Measurements from ENCODE around the gene CDC42EP3.
A peak's percentile ranks its signal among the peaks of the same experiment; 100 is the strongest.

CDC42EP3 gene

DNA sequence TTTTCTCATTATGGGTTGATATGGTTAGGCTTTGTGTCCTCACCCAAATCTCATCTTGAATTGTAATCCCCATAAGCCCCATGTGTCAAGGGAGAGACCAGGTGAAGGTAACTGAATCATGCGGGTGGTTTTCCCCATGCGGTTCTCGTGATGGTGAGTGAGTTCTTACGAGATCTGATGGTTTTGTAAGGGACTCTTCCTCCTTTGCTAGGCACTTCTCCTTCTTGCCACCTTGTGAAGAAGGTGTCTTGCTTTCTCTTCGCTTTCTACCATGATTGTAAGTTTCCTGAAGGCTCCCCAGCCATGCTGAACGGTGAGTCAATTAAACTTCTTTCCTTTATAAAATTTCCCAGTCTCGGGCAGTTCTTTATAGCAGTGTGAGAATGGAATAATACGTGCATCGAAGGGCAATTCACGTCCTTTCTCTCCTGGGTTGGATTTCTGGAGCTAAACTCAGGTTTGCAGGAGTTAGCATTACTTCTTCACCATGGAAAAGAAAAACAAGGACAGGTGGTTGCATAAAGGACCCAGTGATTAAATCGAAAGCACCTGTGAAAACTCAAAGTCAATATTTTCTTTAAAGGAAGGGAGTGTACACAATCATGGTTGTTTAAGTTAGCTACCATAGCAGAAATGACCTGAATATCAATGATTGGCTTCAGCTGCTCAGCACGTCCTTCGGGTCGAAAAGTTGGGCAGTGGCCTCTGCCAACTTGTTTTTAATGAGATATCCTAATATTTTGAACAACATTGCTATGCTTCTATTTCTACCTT lies 54.1 kb downstream of the CDC42EP3 start:
- DNase-seq: peak; percentile 82

DNA sequence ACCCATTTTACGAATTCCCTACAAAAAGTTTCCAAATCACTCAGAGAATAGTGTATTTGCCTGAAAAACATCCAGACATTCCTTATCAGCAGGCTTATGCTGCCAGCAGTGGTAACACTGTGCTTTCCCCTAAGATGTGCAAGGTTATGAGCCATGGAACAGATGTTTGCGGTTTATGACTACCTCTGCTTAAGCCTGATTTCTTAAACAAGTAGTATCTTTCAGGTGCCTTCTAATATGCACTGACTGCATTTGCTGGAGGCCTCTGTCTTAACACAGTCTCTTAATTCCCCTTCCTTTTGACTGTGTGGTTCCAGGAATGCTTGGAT lies 54.8 kb downstream of the CDC42EP3 start:
- no peak for DNase-seq

DNA sequence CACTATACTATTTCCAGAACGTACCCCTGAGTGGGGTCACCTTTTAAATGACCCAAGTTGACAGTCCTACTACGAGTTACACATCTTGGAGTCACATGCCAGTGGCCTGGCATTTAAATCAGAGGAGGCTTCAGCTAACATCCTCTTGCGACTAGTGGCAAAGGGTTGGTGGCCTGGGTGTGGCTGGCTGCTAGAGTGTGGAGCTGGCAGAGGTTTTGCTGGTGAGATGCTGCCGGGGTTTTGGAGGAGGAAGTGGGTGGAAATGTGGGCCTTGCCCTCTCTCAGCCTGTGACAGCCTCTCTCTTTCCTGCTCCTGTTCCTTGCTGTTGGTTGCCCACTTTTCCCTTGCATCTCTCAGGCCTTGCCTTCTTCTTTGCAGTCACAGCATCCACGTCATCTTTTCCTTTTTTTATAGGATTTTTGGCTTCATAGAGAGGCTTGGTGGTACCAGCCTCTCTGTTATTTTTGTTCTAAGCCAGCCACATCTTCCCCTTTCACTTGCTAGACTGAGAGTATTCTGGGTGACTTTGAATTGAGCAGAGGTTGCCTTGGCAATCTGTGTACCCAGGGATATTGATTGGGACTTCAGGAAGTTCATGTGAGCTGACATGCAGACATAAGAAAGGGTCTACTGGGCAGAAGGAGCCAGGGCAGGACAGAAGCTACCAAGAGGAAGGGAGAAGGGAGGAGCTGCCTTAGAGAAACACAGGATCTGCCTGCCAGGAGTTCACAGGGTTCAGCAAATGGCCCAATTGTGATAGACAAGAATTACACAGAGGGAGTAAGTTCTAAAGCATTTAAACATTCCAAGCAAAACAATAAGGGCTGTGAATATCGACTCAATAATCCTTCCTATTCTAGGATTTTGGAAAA lies 55.4 kb downstream of the CDC42EP3 start:
- DNase-seq: no peak

DNA sequence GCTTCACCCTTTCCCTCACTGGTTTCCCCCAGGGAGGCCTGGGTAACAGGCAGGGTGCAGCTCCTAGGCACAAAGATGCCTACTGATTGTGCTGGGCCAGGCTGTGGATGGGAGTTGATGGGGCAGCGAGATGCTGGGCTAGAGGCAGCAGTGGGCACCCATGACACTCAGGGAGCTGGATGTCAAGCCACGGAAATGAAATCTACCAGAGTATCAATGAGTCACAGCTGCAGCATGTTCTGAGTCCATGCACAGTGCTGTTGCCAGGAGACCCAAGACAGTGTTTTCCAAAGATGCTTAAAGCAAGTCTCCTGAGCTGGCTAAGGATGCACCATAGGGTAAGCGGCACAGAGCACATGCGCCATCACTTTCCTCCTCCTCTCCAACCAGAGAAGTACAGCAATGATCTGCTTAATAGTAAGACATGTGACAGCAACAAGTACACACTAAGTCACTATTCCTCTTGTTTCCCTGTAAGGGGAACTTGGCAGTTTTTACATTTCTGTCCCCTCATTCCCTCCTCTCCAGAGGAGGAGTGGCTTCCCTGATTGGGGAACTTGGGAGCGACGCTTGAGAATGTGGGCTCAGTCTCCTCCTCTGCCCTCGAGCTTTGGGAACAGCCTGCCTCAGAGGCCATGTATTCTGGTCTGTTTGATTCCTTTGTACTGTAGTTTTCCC lies 57.2 kb downstream of the CDC42EP3 start:
- no peak for DNase-seq

DNA sequence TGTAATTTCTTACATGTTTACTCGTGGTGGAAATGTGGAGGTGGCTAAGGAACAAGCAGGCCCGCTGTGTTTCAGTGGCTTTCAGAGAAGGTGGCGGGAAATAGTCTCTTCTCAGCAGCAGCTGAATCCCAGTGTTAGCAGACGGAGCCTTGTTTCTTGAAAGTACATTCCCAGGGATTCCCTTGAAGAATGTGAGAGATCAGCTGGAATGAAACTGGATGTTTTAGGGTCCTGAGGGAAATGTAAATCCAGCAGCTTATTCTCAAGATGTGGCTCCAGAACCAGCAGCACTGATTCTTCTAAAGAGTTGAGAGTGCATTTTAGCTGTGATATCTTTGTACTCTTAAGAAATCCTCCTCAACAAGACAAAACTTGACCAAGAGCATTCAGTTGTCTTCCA lies 59.1 kb downstream of the CDC42EP3 start:
- DNase-seq: no peak

DNA sequence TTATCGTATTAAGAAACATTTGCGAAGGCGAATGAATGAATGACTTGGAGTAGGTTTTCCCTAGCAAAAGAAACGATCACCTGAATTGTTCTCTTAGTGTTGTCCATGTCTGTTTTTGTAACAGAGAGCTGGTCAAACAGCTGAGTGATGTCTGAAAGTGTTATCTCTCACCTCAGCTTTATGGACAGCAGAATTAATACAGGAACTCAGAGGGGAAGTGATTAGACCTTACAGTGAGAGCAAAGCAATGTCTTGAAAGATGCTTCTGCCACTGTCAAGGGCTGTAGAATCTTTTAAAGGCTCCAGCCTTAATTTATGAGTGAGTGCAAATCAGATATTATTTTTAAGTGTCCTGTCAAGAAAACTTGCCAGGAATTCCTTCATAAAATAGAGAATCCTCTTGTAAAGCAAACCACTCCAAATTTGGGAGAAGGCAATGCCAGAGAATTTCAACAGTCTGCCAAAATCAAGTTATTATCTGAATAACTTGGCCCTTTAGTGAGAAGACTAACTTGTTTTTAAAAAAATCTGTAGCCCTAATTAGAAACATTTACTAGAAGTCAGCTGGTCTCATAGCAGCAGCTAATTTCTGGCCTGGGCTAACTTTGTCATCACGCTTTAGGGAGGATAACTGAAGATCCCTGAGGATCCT lies 60.7 kb downstream of the CDC42EP3 start:
- DNase-seq: no peak

DNA sequence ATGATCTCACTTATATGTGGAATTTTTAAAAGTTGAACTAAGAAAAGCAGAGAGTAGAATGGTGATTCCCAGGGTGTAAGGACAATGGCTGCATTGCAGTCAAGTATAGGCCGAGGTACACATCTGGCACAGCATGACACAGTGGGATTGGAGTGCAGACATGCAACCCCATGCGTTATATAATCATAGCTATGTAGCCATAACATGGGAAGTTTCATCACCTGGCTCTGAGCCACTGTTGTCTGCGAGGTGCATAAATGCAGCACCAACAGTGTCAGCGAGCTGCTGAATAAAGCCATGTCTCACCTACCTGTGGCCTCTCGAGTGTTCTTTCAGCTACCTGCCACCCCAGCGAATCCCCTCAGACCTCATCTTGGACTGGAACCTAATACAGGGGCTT lies 61.7 kb downstream of the CDC42EP3 start:
- DNase-seq: no peak

DNA sequence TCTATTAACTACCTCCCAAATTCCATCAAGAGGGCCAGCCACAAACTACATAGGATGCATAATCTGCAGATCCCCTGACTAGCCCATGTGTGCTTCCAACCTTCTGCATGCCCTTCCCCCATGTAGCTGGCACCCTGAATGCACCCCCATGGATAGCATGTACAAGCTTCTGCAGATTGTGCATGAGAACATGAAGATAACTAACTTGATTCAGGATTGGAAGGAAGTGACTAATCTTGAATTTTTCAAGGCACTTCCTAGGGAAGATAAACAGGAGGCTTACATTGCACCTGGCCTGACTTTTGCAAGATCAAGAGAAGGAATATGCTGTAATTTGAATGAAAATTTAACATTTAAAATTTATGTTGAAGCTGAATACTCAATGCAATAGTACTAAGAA lies 66.7 kb downstream of the CDC42EP3 start:
- DNase-seq: no peak

DNA sequence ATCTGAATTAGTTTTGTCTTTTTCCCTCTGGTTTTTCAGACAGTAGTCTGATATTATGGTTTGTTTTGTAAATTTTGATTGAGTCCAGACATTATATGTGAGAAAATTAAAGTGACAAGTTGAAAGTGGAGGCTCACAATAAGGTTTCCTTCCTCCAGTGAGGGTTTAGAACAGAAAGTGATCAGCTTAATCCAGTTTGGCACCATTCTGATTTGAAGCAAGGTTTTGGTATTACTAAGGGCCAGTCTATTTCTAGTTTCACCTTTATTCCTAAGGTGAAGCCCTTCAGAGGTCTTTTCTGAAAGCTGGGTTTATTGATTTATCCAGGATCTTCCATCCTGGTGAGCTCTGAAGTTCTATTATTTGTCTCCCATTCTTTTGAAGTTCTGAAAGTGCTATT lies 68.7 kb downstream of the CDC42EP3 start:
- no peak for DNase-seq

DNA sequence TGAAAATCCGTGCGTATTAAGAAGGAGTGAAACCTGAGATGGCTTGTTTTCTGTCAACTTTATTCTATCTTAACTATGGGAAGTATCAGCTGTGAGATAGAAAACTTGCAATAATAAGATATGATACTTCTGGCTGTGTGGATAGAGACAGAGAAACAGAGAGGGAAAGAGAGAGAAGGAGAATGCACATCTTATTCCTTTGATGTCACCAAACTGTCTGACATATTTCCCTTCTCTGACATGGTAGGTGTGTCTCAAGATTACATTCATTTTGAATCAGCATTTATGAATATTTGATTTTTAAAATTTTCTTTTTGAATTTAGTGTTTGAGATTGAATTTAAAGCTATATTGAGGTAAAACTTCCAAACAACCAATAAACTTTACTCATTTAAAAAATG lies 69.4 kb downstream of the CDC42EP3 start:
- DNase-seq: no peak

DNA sequence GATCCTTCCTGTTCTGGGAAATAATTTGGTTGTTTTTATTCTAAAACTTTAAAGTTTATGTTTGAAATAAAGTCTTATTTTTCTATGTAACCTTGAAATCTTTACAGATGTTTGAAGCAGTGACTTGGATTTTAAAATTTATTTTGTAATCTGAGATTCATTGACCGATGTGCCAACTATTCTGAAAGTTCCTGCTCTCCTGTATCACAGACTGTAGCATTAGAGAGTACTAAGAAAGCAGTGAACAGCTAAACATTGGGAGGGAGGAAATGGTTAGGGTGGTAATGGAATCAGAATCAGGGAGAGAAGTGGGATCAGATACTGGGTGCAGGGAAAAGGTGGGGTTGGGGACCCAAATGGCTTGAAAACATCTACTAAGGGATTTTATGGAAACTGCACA lies 69.9 kb downstream of the CDC42EP3 start:
- DNase-seq: no peak

DNA sequence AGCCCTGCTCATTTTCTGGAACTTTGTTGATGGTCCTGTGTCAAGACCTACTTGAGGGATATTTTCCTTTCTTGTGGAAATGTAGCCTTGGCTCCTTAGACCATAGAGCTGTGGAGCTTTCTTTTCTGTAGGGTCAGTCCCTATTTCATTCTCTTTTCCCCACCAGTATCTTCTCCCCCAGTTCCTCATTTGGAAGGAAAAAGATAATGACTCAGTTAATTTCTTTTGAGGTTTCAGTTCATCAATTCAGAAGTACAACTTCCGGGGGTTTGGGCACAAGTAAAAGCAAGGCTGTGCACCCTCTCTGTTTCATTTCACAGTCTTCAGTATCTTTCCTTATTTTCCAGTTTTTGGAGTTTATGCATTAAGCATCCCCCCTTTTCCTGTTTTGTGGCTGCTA lies 70.7 kb downstream of the CDC42EP3 start:
- no peak for DNase-seq

DNA sequence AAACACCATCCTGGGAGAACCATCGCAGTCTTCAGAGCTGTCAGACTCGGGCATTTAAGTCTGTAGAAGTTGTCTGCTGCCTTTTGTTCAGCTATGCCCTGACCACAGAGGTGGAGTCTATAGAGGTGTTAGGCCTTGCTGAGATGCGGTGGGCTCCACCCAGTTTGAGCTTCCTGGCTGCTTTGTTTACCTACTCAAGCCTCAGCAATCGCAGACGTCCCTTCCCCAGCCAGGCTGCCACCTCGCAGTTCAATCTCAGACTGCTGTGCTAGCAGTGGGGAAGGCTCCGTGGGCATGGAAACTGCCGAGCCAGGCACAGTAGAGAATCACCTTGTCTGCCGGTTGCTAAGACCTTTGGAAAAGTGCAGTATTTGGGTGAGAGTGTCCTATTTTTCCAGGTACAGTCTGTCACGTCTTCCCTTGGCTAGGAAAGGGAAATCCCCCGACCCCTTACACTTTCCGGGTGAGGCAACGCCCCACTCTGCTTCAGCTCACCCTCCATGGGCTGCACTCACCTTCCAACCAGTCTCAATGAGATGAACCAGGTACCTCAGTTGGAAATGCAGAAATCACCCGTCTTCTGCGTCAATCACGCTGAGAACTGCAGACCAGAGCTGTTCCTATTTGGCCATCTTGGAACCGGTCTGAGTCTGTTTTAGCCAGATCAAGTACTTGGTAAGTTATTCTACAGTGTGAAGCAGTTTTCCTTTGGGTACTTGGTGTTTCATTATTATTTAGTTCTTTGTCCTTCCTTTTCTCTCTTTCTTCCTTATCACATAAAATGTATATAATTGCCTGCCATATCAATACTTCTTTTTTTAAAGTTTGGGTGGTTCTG lies 71.5 kb downstream of the CDC42EP3 start:
- no peak for DNase-seq

DNA sequence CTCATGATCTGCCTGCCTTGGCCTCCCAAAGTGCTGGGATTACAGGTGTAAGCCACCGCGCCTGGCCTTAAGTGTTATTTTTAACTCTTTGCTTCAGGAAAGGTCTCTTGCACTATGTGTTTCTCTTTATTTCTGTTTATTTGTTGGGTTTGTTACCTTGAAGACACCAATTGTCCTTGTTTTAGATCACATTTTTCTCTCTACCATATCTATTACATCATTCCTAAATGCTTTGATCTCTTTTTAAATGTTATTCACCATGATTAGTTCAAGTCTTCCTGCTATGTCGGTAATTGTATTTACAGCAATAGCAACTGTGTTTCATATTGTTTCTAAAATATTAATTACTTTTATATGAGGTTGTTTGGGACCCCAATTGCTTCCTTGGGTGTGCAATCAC lies 77.7 kb downstream of the CDC42EP3 start:
- no peak for DNase-seq

DNA sequence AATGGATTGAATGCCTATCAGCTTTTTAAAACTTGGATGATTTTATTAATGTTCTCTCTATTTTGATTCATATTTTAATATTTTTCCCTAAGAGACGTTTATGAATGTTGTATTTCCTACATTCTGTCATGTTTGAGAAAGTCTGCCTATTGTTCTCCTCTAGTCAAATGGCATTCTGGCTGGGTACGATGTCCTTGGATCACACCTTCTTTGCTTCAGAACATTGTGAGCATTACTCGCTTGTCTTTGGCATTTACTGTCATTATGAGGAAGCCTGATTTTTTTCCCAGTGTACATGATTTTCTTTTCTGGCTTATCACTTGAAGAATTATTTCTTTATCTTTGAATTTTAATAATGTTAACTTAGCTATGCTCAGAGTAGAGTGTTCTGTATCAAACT lies 78.4 kb downstream of the CDC42EP3 start:
- DNase-seq: no peak

Measured in SHP77 treated with DMSO at 0.1 percent for 48 hours (cell line).